ENCODE results near the gene BCDIN3D. TPM values are rescaled to one million over a fixed set of nuclear protein-coding genes. Genes with fewer than 3 reads are reported as not detected.

Gene BCDIN3D
- total and polyA plus RNA-seq, 2 of the 8 experiments (the other 6 are each of a cell fraction or from before 2014, with no cell fraction given), result 1.6 to 2.4 TPM

GRCh38 chr12:49801141-49802063 lies 41.5 kb downstream of the BCDIN3D start:
- Histone ChIP-seq H2BK12ac (ENCODE audit: low read depth, low read length) (no peak overlapping the region), H3K18ac (ENCODE audit: extremely low read depth, low read length) (no peak overlapping the region), H3K23me2 (ENCODE audit: low read depth, low read length) (no peaks in the 10 kb centered on the region), H4K91ac (replicated peaks; ENCODE audit: insufficient read length, low read length) (no peak overlapping the region), H3K9me3 (ENCODE audit: insufficient read depth in 2 of 2, low read depth in 1 of 2, low read length in 1 of 2) (no peaks in the 10 kb centered on the region), H3K56ac (replicated peaks; ENCODE audit: insufficient read length, low read depth, low read length) (no peak overlapping the region), H2AFZ (ENCODE audit: low read length) (no peak overlapping the region), H4K20me1 (replicated peaks in 1 of 2; ENCODE audit: control insufficient read depth in 1 of 2, insufficient read depth in 2 of 2, low read length in 2 of 2) (peaks cover 4 to 13% of the 10 kb centered on the region in 2 experiments), H3K9ac (replicated peaks in 1 of 4; ENCODE audit: extremely low read depth in 1 of 4, low read depth in 3 of 4, low read length in 3 of 4) (no peak overlapping the region), H3K27me3 (replicated peaks in 1 of 4; ENCODE audit: control insufficient read depth in 3 of 4, extremely low read depth in 1 of 4, insufficient read depth in 3 of 4, low read length in 3 of 4) (no peaks in the 10 kb centered on the region), H2BK20ac (ENCODE audit: low read length) (no peak overlapping the region), H2BK120ac (replicated peaks; ENCODE audit: low read depth, low read length) (no peak overlapping the region), H3K4me2 (ENCODE audit: insufficient read depth in 1 of 2, low read depth in 2 of 2, low read length in 2 of 2) (no peak overlapping the region), H3K79me1 (ENCODE audit: low read depth, low read length) (no peaks in the 10 kb centered on the region; the same call in 1 of the 2 replicates), H3K36me3 (ENCODE audit: control insufficient read depth in 2 of 4, insufficient read depth in 4 of 4, low read length in 3 of 4) (peaks cover 5 to 49% (median 19%) of the 10 kb centered on the region in 4 experiments), H2BK15ac (ENCODE audit: low read length) (no peak overlapping the region), H3K79me2 (ENCODE audit: control insufficient read depth in 1 of 2, insufficient read depth in 2 of 2, low read length in 2 of 2) (no peaks in the 10 kb centered on the region), H2BK5ac (ENCODE audit: low read depth, low read length) (no peak overlapping the region), H3K4me3 (ENCODE audit: extremely low read depth in 1 of 4, insufficient read depth in 2 of 4, low read depth in 3 of 4, low read length in 4 of 4) (no peak overlapping the region), H3K27ac (ENCODE audit: low read depth, low read length) (no peak overlapping the region), H3K14ac (ENCODE audit: insufficient read length) (no peak overlapping the region), H4K5ac (ENCODE audit: insufficient read length, low read depth, low read length) (no peak overlapping the region), H3K4me1 (replicated peaks in 1 of 4; ENCODE audit: control insufficient read depth in 3 of 4, insufficient read depth in 4 of 4, low read length in 3 of 4) (no peaks in the 10 kb centered on the region), H3K4ac (replicated peaks; ENCODE audit: insufficient read length, low read depth, low read length) (no peak overlapping the region), H2AK5ac (ENCODE audit: low read depth, low read length) (no peak overlapping the region), H3K23ac (ENCODE audit: insufficient read length) (no peak overlapping the region), H4K8ac (ENCODE audit: extremely low read depth, insufficient read depth, low read length) (no peak overlapping the region; the same call in 1 of the 2 replicates)
- FAIRE-seq, result no peak
- DNase-seq (ENCODE audit: low read depth in 1 of 2, low spot score in 2 of 2), result no peak
- CTCF ChIA-PET (ENCODE audit: partially characterized antibody), result interaction anchor here (0.5 to 8.1 kb wide), 13 partner anchors 9 to 165 kb away, joined by 3 to 54 read pairs (median 3); partner anchors contain the start of gene NCKAP5L
- POLR2A ChIA-PET (ENCODE audit: partially characterized antibody), result interaction anchor here (0.8 to 2.1 kb wide), 7 partner anchors 8 to 160 kb away, joined by 3 to 6 read pairs (median 4); partner anchors contain the start of gene NCKAP5L
- WGBS, 2 experiments (ENCODE audit: extremely low coverage in 1 of 2, insufficient coverage in 1 of 2, insufficient read length in 1 of 2, insufficient replicate concordance in 2 of 2, low coverage in 1 of 2, low lambda C conversion rate in 2 of 2, missing lambda C conversion rate in 1 of 2), result 89% methylated on average over 17 of the region's 17 CpGs; no CpG with 5 or more reads in 1 of the 2 experiments
- TF ChIP-seq GTF2F1 (IDR thresholded peaks at IDR 0.05; ENCODE audit: borderline replicate concordance, low read depth, low read length) (no peak), CHD1 (IDR thresholded peaks at IDR 0.05; ENCODE audit: low read depth, low read length) (no peak), MAFK (IDR thresholded peaks at IDR 0.05; ENCODE audit: low read depth, low read length) (no peak), YY1 (IDR thresholded peaks at IDR 0.05; ENCODE audit: low read depth, low read length) (no peak), CREB1 (IDR thresholded peaks at IDR 0.05) (no peak), SRF (IDR thresholded peaks at IDR 0.05; ENCODE audit: low read depth, low read length) (no peak), ATF2 (IDR thresholded peaks at IDR 0.05; ENCODE audit: low read length) (no peak), SAP30 (IDR thresholded peaks at IDR 0.05; ENCODE audit: insufficient read depth, insufficient replicate concordance, low read length) (no peak), ASH2L (IDR thresholded peaks at IDR 0.05; ENCODE audit: low read length) (no peak), SUZ12 (IDR thresholded peaks at IDR 0.05; ENCODE audit: low read length) (no peak)

All from H1 (cell line).